ENCODE measurements around the gene HADH. TPM values are rescaled to one million over a fixed set of nuclear protein-coding genes. Genes with fewer than 3 reads are reported as not detected.
"Not testable (repeated sequence)": the region's sequence is repeated elsewhere in the genome, so short reads cannot be mapped to it uniquely, and the experiment has no call there.

Gene HADH
- total RNA-seq, 2 experiments from 2014 or later, result 49.6 to 51.2 TPM

DNA sequence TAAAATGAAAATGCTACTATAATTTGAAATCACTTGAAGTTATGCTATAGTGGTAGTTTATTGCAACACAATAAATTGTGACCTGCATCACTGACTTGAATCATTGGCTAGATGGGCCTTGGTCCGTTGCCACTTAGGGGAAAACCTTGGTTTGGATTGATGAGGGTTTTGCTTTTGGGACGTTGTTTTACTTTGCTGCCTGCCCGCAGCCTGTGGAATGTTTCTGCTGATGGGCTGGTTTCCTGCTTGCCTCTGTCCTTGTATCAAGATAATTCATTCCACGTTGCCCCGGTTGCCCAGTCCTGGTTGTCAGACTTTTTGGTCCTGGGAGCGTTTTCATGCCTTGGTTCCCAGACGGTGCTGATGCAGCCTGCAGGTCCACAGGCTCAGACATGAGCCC lies 18.3 kb downstream of the HADH start:
- H3K27ac Mint-ChIP-seq, result no peak overlapping the region
- H3K4me1 Mint-ChIP-seq, result peaks cover 16% of the 10 kb centered on the region
- H3K36me3 Mint-ChIP-seq, result peaks cover 23% of the 10 kb centered on the region
- H3K27me3 Mint-ChIP-seq, result no peaks in the 10 kb centered on the region
- no peak overlapping the region for H3K4me3 Mint-ChIP-seq
- no peak for DNase-seq
- no peaks in the 10 kb centered on the region for H3K9me3 Mint-ChIP-seq

DNA sequence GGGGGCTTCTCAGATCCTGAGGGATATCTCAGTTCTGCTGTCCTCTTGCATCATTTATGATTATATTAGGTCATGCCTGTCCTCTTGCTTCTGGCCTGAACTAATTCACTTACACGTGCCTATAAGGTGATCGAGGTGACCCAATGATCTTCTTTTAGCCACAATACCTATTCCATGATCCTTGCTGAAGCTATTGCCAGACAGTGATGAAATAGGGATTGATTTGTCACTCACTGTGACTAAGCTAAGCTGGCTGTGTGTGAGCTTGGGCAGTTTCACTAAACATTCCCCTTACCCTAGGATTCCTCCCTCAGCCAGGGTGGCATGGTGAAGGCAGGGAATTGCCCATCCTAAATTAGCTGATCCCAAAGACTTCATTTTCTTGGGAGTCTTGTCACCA lies 19.0 kb downstream of the HADH start:
- Mint-ChIP-seq H3K27me3 (no peaks in the 10 kb centered on the region), H3K4me1 (peaks cover 14% of the 10 kb centered on the region), H3K4me3 (no peak overlapping the region), H3K36me3 (peaks cover 23% of the 10 kb centered on the region), H3K9me3 (no peaks in the 10 kb centered on the region), H3K27ac (no peak overlapping the region)
- DNase-seq, result no peak

DNA sequence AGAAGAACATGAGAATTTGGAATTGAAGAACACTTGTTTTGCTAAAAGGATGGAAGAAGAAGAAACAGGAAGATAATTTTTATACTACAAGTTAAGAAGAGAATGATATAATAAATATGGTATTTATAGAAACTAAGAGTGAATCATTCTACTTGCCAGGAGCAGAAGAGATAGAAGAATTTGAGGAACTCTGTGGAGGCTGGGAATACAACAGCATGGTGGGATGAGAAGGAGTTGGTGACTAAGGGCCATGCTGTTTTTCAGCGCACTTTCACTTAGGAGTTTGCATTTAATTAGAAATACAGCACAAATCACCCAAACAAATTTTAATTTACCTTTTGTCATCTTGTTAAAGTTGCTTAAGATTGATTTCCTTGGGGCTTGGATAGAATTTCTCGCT lies 20.5 kb downstream of the HADH start:
- no peak overlapping the region for H3K27ac Mint-ChIP-seq
- peaks cover 22% of the 10 kb centered on the region for H3K36me3 Mint-ChIP-seq
- no peaks in the 10 kb centered on the region for H3K9me3 Mint-ChIP-seq
- no peak overlapping the region for H3K4me3 Mint-ChIP-seq
- peaks cover 7% of the 10 kb centered on the region for H3K4me1 Mint-ChIP-seq
- no peaks in the 10 kb centered on the region for H3K27me3 Mint-ChIP-seq
- no peak for DNase-seq

DNA sequence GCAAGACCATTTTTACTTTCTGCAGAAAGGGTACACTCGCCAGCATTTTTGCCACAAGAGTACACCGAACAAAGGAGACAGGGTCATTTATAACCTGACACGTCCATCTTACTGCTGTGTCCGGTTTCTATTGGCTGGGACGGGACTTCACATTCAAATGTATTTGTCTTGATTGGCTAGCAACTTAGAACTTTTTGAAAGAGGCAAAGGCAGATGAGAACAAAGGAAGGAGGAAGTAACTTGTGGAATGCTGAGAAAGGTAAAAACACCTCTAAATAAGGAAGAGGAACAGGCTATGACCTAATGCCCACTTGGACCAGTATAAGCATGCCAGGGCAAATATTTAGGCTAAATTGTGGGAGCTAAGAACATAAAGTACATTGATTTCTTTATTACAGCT lies 22.7 kb downstream of the HADH start:
- H3K4me3 Mint-ChIP-seq, H3K9me3 Mint-ChIP-seq, H3K27me3 Mint-ChIP-seq, H3K27ac Mint-ChIP-seq, DNase-seq, H3K4me1 Mint-ChIP-seq: not testable (repeated sequence)
- H3K36me3 Mint-ChIP-seq, result peaks cover 24% of the 10 kb centered on the region

DNA sequence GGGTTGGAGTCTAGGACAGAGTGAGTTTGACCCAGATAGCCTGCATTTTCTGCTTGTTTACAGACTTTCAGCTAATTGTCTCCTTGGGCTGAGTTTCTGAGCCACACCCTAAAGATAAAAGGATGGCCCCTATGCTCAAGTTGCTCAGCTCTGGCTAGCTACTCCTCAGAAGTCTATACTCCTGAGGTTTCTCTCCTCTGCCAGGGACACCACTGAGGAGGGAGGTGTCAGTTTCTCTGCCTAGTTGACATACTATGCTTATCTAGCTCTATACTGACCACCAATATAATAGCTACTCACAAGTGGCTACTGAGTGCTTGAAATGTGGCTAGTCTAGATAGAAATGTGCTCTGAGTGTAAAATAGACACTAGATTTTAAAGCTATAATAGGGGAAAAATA lies 23.6 kb downstream of the HADH start:
- no peak overlapping the region for H3K4me3 Mint-ChIP-seq
- no peaks in the 10 kb centered on the region for H3K4me1 Mint-ChIP-seq
- DNase-seq, result no peak
- H3K36me3 Mint-ChIP-seq, result peaks cover 24% of the 10 kb centered on the region
- no peak overlapping the region for H3K27ac Mint-ChIP-seq
- H3K9me3 Mint-ChIP-seq, result no peaks in the 10 kb centered on the region
- no peaks in the 10 kb centered on the region for H3K27me3 Mint-ChIP-seq

DNA sequence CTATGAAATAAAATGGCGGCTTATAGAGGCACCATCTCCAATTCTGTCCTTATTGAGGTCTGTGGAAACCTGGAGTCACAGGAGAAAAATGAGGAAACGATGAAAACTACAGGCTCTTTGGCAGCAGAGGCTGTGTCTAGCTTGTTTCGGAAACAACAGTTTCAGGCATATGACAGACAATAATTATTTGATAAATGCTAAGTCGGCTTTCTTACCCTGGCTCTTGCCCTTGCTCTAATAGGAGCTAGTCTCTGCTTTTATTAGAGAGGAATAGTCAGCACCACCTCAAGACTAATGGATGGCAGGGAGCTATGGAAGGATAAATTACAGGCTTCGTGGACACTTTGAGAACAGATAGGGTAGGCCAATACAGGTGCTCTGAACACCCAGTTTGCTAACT lies 24.3 kb downstream of the HADH start:
- H3K4me3 Mint-ChIP-seq, result no peak overlapping the region
- no peaks in the 10 kb centered on the region for H3K9me3 Mint-ChIP-seq
- H3K27ac Mint-ChIP-seq, result no peak overlapping the region
- peaks cover 26% of the 10 kb centered on the region for H3K36me3 Mint-ChIP-seq
- DNase-seq, result no peak
- H3K27me3 Mint-ChIP-seq, result no peaks in the 10 kb centered on the region
- peaks cover 4% of the 10 kb centered on the region for H3K4me1 Mint-ChIP-seq

DNA sequence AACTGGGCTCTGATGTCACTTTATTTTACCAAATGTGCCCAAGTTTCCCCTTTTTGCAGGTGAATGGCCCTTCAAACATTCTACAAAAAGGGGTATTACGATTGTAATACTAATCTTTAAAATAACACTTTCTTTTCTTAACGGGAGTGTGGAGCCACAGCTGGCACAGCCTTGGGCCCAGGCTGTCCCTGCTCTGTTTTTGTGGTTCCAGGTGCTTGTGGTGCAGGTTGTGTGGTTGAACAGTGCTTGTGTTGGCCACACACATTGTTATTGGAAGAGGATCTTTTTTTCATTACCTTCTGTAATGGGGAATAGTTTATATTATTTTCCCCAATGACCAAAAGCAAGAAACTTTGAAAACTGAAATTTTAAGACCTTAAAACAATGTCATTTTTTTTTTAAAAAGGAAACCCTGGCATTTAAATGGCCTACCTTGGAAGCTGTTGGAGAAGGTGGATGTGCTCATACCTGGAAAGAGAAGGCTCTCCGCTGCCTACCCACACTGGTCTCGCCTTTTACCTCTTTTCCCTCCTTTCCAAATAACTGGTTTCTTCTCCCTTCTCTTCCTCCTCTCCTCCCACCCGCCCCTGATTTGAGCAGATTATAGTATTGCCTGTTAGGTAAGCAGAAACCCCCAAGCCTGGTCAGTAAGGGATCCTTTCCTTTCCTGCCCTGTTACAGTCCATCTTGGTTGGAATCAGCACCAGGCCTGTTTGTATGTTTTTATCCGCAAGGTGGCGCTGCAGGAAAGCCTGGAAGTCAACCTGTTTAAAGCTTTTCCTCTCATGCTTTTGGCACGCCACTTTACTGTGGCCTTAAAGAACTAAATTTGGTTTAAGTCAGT lies 28.6 kb downstream of the HADH start:
- peaks cover 17% of the 10 kb centered on the region for H3K36me3 Mint-ChIP-seq
- H3K27ac Mint-ChIP-seq, result no peak overlapping the region

DNA sequence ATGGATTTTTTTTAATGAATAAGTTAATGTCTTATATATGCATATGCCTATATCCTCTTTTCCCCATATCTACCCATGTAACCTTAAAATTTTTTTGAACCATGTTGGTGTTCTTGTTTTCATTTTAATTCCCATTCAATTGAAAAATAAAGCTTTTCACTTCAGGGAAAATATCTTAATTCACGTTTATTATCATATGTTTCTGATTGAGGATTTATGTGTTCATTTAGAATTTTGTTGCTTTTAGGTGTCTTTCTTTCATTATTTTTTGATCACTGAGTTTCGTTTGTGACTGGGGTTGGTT lies 29.1 kb downstream of the HADH start:
- Mint-ChIP-seq H3K4me3 (no peak overlapping the region), H3K27me3 (no peaks in the 10 kb centered on the region), H3K36me3 (peaks cover 22% of the 10 kb centered on the region), H3K4me1 (peaks cover 19% of the 10 kb centered on the region), H3K27ac (no peak overlapping the region), H3K9me3 (no peaks in the 10 kb centered on the region)
- DNase-seq, result no peak

More for the DNA sequence above, 28.6 kb downstream of the HADH start:
- peak; percentile 72 for DNase-seq
- no peaks in the 10 kb centered on the region for H3K9me3 Mint-ChIP-seq
- no peak overlapping the region for H3K4me3 Mint-ChIP-seq
- peaks cover 19% of the 10 kb centered on the region for H3K4me1 Mint-ChIP-seq
- no peaks in the 10 kb centered on the region for H3K27me3 Mint-ChIP-seq

DNA sequence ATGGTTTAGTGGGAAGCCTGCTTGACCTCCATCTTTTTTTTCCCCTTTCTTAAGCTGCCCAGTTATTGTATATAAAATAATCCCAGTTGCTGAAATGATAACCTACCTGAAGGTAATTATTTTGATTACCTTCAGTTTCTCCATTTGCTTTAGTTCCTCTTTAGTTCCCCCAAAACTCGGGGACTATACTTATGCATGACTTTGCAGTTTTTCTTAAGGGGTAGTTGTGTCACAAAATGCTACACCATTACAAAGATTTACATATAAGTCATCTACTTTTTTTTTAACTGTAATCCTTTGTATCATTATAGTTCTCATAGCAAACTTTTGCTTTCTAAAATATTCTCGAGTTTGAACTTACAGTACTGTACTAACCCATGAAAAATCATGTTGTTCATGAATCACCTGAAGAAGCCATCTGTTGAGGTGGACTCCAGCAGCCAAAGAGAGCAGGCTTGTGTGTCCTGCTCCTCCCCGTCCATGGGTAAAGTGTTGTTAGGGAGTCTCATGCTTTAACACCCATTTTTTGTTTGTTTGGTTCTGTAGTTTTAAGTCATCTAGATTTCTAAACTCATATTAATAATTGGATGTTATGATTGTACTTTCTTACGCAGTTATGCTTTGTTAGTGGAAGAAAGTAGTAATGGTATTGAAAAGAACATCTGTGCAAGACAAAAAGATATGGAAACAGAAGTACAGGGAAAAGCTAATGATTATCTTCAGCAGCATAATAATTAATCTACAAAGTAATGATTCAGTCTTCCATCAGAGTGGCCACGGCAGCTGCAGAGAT lies 34.6 kb downstream of the HADH start:
- Mint-ChIP-seq H3K4me1 (peaks cover 27% of the 10 kb centered on the region), H3K27ac (no peak overlapping the region), H3K4me3 (no peak overlapping the region), H3K27me3 (no peaks in the 10 kb centered on the region), H3K36me3 (peaks cover 23% of the 10 kb centered on the region), H3K9me3 (no peaks in the 10 kb centered on the region)
- DNase-seq, result no peak

DNA sequence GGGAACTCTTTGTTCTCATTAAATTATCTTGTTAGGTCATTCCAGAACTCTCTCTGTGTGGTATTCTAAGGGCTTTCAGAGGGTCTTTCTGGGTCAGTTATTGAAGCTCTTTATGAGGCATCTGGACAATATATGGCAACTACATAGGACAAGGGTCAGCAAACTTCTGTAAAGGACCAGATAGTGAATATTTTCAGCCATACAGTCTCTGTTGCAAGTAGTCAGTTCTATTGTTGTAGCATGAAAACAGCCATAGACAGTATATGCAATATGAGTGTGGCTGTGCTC lies 35.1 kb downstream of the HADH start:
- no peak overlapping the region for H3K27ac Mint-ChIP-seq
- H3K36me3 Mint-ChIP-seq, result peaks cover 26% of the 10 kb centered on the region
- no peak overlapping the region for H3K4me3 Mint-ChIP-seq
- no peaks in the 10 kb centered on the region for H3K9me3 Mint-ChIP-seq
- DNase-seq, result no peak
- peaks cover 28% of the 10 kb centered on the region for H3K4me1 Mint-ChIP-seq
- H3K27me3 Mint-ChIP-seq, result no peaks in the 10 kb centered on the region

DNA sequence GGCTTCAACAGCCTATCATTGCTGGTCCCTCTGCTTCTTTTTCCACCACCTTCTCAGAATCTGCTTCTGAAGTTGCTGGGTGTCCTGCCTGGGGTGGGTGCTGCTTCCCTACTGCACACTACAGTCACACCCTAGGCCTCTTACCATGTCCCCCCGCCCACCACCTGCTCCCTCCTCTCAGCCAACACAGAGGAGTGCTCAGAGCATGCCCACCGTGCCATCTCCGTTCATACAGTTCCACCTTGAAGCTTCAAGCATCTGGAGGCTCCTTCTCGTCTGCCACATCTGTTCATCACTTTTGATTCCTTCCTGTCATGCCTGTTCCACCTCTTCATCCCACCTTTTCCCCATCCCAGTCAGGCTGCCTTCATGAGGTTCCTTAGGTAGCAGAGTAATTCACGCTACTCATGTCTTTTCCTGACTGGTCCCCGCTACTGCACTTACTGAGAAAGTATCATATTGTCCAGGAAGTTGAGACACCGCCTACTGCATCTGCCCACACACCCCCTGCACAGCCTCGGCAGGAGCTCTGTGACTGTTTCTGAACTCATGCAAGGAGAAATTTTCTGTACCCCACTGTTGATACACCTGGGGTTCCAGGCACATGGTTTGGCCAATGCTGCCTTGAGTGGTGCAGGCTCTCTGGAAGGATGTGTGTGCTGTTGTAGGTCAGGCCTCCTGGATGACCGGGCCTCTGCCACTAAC lies 39.5 kb downstream of the HADH start:
- Mint-ChIP-seq H3K4me1 (peaks cover 55% of the 10 kb centered on the region), H3K36me3 (peaks cover 37% of the 10 kb centered on the region), H3K4me3 (peak overlapping the region; percentile 59), H3K9me3 (peaks cover 8% of the 10 kb centered on the region), H3K27ac (peak overlapping the region; percentile 96), H3K27me3 (no peaks in the 10 kb centered on the region)
- peak; percentile 58 for DNase-seq

DNA sequence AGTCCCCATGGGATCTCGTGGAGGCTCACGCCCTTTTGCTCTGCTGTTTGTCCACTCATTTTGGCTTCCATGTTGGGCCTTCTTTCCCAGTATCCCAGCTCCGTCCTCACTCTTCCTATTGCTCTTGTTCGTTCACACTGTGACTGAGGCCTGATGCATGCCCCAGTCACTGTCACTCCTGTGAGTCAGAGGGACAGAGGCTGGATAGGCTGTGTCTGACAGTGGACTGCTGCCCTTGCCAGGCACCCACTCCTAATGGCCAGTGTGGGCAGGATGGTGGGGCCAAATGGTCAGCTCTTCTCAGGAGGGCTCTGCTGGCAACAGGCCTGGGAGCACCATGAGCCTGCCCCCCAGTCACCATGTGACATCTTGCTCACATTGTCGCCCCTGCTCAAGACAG lies 40.0 kb downstream of the HADH start:
- Mint-ChIP-seq H3K9me3 (peaks cover 8% of the 10 kb centered on the region), H3K36me3 (peaks cover 40% of the 10 kb centered on the region), H3K27ac (peak overlapping the region; percentile 96), H3K4me1 (peaks cover 61% of the 10 kb centered on the region), H3K4me3 (peak overlapping the region; percentile 54), H3K27me3 (no peaks in the 10 kb centered on the region)
- peak; percentile 20 for DNase-seq

DNA sequence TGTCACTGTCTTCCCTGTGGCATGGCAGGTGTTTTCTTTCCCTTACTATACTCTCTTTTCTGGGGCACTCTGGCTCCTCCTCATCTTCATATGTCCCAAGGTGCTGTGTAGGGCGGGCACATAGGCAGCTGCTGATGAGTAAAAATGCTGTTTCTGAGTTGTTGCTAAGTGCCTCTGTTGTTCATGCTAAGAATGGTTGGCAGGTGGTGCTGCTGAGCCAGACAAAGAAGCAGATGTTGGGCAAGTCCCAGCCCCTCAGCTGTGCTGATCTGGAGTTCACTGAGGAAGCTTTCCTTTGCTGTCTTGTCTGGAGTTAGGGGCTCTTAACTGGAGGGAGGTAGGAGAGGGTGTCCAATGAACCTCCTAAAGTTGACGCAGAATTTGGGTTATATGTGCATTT lies 40.6 kb downstream of the HADH start:
- peak overlapping the region; percentile 96 for H3K27ac Mint-ChIP-seq
- peaks cover 39% of the 10 kb centered on the region for H3K36me3 Mint-ChIP-seq

DNA sequence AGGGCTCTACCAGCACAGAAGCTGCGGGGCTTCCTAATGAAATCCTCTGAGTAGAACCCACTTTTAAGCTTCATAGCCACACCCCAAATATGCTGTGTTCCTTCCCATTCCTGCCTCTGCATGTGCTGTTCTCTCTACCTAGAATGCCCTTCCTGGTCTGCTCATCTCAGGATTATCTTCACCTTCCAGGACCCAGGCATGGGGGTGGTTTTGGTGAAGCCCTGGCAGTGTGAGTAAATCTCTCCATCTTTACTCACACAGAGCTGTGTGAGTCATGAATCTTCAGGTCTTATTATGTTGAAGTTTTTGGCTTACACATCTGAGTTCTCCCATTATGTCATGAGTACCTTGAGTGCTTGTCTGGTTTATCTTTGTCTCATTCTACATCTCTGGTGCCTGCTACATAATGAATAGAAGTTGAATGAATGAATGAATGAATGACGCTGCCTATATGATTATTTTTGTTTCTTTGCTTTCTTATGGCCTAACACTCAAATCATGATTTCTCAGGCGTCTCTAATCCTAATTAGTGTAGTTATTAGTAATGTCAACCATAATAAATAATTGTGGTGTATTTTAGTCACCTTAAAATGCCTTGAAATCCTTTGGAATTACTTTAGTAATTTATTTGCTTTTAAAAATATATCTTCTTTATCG lies 41.9 kb downstream of the HADH start:
- peak; percentile 56 for DNase-seq
- H3K9me3 Mint-ChIP-seq, result peaks cover 8% of the 10 kb centered on the region
- H3K27me3 Mint-ChIP-seq, result no peaks in the 10 kb centered on the region
- peaks cover 78% of the 10 kb centered on the region for H3K4me1 Mint-ChIP-seq
- peaks cover 41% of the 10 kb centered on the region for H3K36me3 Mint-ChIP-seq
- H3K4me3 Mint-ChIP-seq, result no peak overlapping the region
- peak overlapping the region; percentile 96 for H3K27ac Mint-ChIP-seq

More for the DNA sequence above, 40.6 kb downstream of the HADH start:
- H3K9me3 Mint-ChIP-seq, result peaks cover 8% of the 10 kb centered on the region
- no peaks in the 10 kb centered on the region for H3K27me3 Mint-ChIP-seq
- DNase-seq, result peak; percentile 75
- H3K4me3 Mint-ChIP-seq, result peak overlapping the region; percentile 54
- peaks cover 65% of the 10 kb centered on the region for H3K4me1 Mint-ChIP-seq

DNA sequence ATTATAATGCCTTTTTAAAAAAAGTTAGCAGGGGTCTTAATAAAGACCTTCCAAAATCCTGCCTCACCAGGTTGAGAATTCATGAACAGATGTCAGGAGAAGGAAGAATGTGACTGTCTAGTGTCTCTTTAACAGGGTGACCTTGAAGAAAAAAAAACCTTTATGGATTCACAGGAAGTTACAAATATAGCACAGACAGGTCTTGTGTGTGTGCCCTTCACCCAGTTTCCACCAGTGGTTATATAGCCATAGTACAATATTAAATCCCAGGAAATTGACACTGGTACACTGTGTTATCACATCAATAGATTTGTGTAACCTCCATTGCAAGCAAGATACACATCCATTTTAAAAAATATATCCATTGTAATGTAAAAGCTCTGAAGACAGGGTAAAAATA lies 43.7 kb downstream of the HADH start:
- Mint-ChIP-seq H3K9me3 (peaks cover 8% of the 10 kb centered on the region), H3K27me3 (no peaks in the 10 kb centered on the region), H3K4me1 (peaks cover 85% of the 10 kb centered on the region), H3K27ac (peak overlapping the region; percentile 39), H3K4me3 (no peak overlapping the region), H3K36me3 (peaks cover 44% of the 10 kb centered on the region)
- DNase-seq, result no peak

Data from activated naive CD8-positive, alpha-beta T cell treated with anti-CD3 and anti-CD28 coated beads for 36 hours (primary cell).